HEK293T (cell line): ENCODE data around the gene RNF43.

ENCODE experiments used
- ARNT ChIP-seq: fragments of 450-650 bp; IDR thresholded peaks from 2 replicates; pipeline ENCODE4 v1.6.1; 2017; ENCODE audit warnings: mild to moderate bottlenecking
- BHLHE40 ChIP-seq: fragments of 450-650 bp; IDR thresholded peaks from 2 replicates; pipeline ENCODE4 v1.6.1; 2016; ENCODE audit warnings: mild to moderate bottlenecking, moderate library complexity, borderline replicate concordance
- CTBP1 ChIP-seq: fragments of 450-650 bp; IDR thresholded peaks from 2 replicates; pipeline ENCODE4 v1.6.1; 2016; ENCODE audit warnings: borderline replicate concordance
- FOXA1 ChIP-seq: fragments of 450-650 bp; IDR thresholded peaks from 2 replicates; pipeline ENCODE4 v1.6.1; 2016; ENCODE audit warnings: mild to moderate bottlenecking
- FOXK2 ChIP-seq: fragments of 450-650 bp; IDR thresholded peaks from 2 replicates; pipeline ENCODE4 v1.6.1; 2016; ENCODE audit warnings: mild to moderate bottlenecking
- LEF1 ChIP-seq: fragments of 450-650 bp; IDR thresholded peaks from 2 replicates; pipeline ENCODE4 v1.6.1; 2017; ENCODE audit warnings: mild to moderate bottlenecking, borderline replicate concordance
- NFRKB ChIP-seq: fragments of 450-650 bp; IDR thresholded peaks from 2 replicates; pipeline ENCODE4 v1.6.1; 2016; ENCODE audit warnings: mild to moderate bottlenecking, moderate library complexity
- SUZ12 ChIP-seq: fragments of 450-650 bp; IDR thresholded peaks from 2 replicates; pipeline ENCODE4 v1.6.1; 2016; ENCODE audit warnings: mild to moderate bottlenecking
- TARDBP ChIP-seq: fragments of 450-650 bp; IDR thresholded peaks from 2 replicates; pipeline ENCODE4 v1.6.1; 2016

DNA sequence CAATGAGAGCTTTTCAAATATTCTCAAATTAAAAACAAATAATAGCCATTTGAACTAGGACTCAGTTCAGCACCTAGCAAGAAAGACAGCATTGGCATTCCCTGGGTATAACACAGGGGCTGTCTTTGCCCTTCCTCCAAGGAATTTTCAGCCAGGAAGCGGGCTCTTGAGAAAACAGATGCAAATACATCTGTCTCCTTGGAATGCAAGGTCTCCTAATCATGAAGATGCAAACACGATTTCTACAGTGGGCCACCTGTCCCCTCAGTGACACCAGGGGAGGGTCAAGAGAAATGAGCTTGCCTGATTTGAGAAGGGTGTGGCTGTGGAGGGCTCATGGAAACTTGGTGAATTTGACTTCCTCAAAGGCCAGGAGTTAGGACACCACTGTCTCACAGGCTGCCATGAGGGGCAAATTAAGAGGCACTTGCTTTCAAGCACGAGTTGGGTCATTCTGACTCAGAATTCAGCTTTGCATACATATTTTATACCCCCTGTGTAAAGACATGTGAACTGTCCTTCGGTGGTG lies 40.8 kb downstream of the RNF43 start:
- TF ChIP-seq SUZ12 (no peak), FOXK2 (no peak), TARDBP (no peak), LEF1 (no peak), CTBP1 (no peak), BHLHE40 (no peak), ARNT (no peak), NFRKB (no peak), FOXA1 (no peak)
